HG02870 (cell line): Measurements from ENCODE around the gene ANKS3.
A peak's percentile ranks its signal among the peaks of the same experiment; 100 is the strongest.

Source experiments
- ATAC-seq: cut with Tn5 transposase; IDR thresholded peaks from one replicate; pipeline ENCODE4 v1.9.1; 2021; ENCODE audit warnings: mild to moderate bottlenecking, moderate library complexity; ENCODE audit not compliant: unreplicated experiment

Gene ANKS3

GRCh38 chr16:4696905-4697847 lies 36.9 kb downstream of the ANKS3 start:
- ATAC-seq: no peak

DNA sequence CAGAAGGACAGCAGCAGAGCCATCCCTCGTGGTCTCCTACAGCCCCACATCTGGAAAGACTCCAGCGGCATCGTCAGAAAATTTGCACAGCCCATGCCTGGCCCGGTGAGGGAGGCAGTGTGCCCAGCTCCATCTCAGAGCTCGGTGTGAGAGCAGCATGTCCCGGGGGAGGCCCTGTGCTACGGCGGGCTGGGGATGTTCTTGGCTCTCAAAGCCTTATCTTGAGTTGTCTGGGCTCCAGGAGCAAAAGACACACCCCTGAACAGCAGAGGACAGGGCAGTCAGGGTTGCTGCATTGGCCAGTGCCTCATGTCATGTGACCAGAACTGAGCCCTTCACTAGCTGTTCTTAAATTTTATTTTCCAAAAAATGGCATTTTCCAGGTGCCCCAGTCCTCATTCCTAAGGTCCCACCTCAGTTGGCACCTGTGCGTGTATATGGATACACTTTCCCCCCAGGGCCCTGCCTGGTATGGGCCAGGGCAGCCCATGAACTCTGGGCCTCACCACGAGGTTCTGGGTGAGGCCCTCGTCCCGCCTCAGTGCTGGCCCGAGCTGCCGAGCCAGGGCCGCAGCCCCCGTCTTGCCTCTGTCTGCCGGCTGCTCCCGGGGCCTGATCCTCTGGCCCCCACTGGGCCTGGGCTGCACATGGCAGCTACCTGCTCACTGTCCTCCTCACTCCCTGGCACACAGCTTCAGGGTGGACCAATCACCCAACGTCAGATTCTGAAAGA lies 37.7 kb downstream of the ANKS3 start:
- no peak for ATAC-seq

DNA sequence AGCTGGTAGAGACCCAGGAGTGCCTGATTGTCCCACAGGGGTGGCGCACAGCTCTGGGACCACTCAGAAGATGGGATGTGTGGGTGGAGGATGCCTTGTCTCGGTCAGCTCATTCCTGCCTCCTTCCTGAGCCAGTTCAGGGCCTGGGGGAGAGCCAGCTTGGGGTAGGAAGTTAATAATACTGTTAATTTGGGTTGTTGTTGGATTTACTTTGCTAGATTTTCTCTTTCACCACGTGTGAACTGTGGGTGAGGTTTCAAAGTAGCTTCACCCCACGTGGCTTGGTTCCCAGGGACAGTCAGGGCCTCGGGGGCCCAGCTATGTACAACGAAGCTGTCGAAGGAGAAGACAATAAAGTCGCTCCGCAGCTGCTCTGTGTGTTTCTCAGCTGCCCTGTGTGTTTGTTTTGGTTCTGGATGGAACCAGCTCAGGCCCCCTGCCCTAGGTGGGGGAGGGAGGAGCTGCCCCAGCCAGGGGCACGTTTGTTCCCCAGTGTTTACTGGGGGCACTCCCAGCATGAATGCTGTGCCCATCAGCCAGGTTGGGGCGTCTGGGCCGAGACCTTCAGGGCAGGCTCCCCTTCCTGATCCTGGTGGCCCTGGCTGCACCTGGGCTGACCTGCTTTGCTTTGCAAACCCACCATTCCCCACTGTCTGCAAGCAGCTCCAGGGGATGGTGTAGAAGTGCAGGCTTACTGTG lies 38.4 kb downstream of the ANKS3 start:
- ATAC-seq: no peak

- no peak for ATAC-seq
Observed at GRCh38 chr16:4694642-4695451, 39.2 kb downstream of the ANKS3 start.

- peak; percentile 4 for ATAC-seq
Observed at GRCh38 chr16:4693956-4694641, 40.0 kb downstream of the ANKS3 start.

DNA sequence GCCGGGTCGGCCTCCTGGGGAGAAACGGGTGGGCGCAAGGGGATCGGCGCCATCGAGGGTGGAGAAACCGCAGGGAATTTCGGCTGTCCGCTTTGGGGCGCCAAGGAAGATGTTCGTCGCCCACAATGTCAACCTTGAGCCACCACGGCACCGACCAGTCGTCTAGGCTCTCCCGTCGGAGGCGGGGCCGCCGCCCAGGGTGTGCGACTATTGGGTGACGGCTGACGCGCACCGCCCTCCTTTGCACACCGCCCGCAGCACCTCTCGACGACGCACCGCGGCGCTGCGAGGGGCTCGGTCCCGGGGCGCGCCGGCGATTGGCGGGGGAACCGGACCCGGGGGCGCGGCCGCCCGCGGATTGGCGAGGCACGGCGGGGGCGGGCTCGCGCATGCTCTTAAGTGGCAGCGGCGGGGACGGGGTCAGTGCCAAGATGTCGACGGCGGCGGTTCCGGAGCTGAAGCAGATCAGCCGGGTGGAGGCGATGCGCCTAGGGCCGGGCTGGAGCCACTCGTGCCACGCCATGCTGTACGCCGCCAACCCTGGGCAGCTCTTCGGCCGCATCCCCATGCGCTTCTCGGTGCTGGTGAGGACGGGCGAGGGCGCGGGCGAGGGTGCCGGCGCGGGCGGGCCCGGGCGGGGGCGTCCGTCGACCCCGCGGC lies 40.6 kb downstream of the ANKS3 start, which contains the start of gene NUDT16L1:
Gene NUDT16L1 (plus strand): TSS at position 267 of the 660 bp plus-strand sequence. CDS start 165 bp downstream, at position 432.
- ATAC-seq: peak; percentile 94

- peak; percentile 11 for ATAC-seq
Observed at GRCh38 chr16:4692460-4693295, 41.4 kb downstream of the ANKS3 start.

- ATAC-seq: no peak
Observed at GRCh38 chr16:4691666-4692412, 42.2 kb downstream of the ANKS3 start.

DNA sequence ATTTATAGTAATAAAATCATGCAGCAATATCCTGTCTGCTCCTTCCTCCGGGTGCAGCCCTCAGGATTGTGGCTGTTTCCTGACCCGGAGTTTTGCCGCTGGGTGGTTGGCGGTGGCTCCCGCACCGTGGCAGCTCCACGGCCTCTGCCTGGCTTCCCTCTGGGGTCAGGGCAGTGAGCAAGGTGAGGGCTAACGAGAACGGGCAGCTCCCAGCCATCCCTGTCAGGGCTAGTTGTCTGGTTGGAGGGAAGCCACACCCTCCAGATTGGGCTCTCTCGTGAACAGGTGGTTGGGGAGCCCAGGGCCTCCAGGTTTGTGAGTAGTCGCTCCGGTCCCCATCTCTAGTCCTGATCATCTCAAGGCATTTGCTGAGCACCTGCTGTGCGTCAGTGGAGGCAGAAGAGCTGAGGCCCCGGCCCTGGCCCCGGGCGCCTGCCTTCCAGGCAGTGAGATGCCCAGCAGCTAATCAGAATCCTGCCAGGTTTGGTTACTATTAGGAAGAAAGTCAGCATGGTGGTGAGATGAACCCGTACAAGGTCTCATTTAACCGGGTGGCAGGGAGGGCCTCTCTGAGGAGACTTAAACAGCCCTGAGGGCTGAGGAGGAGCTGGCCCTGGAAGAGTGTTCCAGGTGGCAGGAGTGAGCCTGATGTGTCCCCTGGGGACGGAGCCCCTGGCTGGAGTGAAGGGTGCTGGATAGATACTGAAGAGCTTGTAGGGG lies 43.0 kb downstream of the ANKS3 start:
- no peak for ATAC-seq

GRCh38 chr16:4689864-4690704 lies 44.0 kb downstream of the ANKS3 start:
- ATAC-seq: no peak

- no peak for ATAC-seq
Observed at GRCh38 chr16:4689091-4689671, 44.9 kb downstream of the ANKS3 start.

GRCh38 chr16:4688674-4689045 lies 45.4 kb downstream of the ANKS3 start:
- ATAC-seq: no peak

GRCh38 chr16:4687946-4688673 lies 46.0 kb downstream of the ANKS3 start:
- ATAC-seq: no peak

DNA sequence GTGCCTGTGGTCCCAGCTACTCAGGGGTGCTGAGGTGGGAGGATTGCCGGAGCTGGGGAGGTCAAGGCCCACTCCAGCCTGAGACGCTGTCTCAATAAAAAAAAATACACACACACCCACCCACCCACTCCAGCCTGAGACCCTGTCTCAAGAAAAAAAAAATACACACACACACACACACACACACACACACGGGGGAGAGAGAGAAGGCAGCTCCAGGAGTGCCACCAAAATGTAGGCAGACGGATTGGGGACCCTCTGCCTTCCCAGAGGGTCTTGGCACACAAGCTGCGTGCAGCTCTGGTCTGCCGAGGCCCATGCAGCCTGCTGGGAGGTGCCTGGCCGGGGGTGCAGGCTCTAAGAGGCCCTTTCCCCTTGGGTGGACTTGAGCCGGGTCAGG lies 46.7 kb downstream of the ANKS3 start:
- ATAC-seq: no peak

GRCh38 chr16:4686497-4687210 lies 47.4 kb downstream of the ANKS3 start:
- no peak for ATAC-seq
